ENCODE measurements around the gene KCNH1. TPM values are rescaled to one million over a fixed set of nuclear protein-coding genes. Genes with fewer than 3 reads are reported as not detected.

KCNH1 gene
- total RNA-seq, 1 donor from 2014 or later, result under 0.01 TPM

DNA sequence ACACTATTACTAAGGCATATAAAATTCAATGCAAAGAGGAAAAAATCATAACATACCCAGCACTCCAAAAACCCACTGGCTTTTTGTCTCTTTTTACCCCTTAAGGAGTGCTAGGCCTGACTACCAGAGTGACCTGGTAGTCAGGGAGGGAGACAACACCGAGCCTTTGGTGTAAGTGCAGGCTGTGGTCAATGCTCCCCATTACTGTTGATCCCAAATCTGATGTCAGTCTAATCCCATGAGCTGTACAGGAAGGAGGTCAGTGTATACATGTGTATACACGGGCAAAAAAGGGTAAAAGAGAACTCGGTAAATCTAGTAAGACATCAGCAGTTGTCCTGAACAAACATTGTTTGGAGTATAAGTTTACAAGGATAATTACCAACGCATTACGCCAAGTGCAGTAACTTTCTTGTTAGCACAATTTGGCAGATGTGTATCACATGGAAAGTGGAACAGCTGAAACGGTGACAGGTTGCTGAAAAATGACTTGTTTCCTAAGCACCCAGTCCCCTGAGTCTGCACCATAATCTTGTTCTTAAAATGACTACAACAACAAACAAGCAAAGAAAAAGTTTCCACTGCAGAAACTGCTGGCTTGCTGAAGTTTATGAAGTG lies 217.9 kb downstream of the KCNH1 start:
- H3K36me3 ChIP-seq (ENCODE audit: control insufficient read depth, insufficient read depth, low read length), result no peaks in the 10 kb centered on the region
- no peaks in the 10 kb centered on the region for H3K27me3 ChIP-seq (ENCODE audit: control insufficient read depth, insufficient read depth, low read length)
- DNase-seq (ENCODE audit: low read depth) (no peak), FAIRE-seq (no peak)
- no peak overlapping the region for H3K4me3 ChIP-seq (ENCODE audit: low read depth, low read length)
- TF ChIP-seq, protein P1, sequence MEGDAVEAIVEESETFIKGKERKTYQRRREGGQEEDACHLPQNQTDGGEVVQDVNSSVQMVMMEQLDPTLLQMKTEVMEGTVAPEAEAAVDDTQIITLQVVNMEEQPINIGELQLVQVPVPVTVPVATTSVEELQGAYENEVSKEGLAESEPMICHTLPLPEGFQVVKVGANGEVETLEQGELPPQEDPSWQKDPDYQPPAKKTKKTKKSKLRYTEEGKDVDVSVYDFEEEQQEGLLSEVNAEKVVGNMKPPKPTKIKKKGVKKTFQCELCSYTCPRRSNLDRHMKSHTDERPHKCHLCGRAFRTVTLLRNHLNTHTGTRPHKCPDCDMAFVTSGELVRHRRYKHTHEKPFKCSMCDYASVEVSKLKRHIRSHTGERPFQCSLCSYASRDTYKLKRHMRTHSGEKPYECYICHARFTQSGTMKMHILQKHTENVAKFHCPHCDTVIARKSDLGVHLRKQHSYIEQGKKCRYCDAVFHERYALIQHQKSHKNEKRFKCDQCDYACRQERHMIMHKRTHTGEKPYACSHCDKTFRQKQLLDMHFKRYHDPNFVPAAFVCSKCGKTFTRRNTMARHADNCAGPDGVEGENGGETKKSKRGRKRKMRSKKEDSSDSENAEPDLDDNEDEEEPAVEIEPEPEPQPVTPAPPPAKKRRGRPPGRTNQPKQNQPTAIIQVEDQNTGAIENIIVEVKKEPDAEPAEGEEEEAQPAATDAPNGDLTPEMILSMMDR (IDR thresholded peaks at IDR 0.05; ENCODE audit: insufficient read depth, low read length, severe bottlenecking), result no peak

- FAIRE-seq, result no peak
Observed at GRCh38 chr1:210912752-210913151, 221.2 kb downstream of the KCNH1 start.

DNA sequence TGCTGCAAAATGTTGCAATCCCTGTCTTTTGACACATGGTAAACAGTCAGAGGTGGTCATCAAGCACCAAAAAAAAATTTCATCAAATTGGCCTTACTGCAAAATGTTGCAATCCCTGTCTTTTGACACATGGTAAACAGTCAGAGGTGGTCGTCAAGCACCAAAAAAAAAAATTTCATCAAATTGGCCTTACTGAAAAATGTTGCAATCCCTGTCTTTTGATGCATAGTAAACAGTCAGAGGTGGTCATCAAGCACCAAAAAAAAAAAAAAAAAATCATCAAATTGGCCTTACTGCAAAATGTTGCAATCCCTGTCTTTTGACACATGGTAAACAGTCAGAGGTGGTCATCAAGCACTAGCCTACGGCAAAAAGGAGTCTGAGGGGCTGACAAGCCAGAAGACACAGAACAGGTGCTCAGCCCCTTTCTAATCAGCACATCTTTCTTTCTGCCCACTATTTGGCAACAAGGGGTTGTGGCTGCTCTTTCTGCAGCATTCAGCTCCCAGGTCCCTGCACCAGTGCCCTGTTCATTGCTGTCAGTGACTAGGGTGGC lies 223.8 kb downstream of the KCNH1 start:
- FAIRE-seq, result no peak
- H3K27me3 ChIP-seq (ENCODE audit: control insufficient read depth, insufficient read depth, low read length), result no peaks in the 10 kb centered on the region
- TF ChIP-seq, protein P1 (IDR thresholded peaks at IDR 0.05; ENCODE audit: insufficient read depth, low read length, severe bottlenecking), result no peak
- H3K36me3 ChIP-seq (ENCODE audit: control insufficient read depth, insufficient read depth, low read length), result no peaks in the 10 kb centered on the region
- no peak for DNase-seq (ENCODE audit: low read depth)
- H3K4me3 ChIP-seq (ENCODE audit: low read depth, low read length), result no peak overlapping the region

More at GRCh38 chr1:210912752-210913151, 221.2 kb downstream of the KCNH1 start:
- Histone ChIP-seq H3K4me3 (ENCODE audit: low read depth, low read length) (no peak overlapping the region), H3K27me3 (ENCODE audit: control insufficient read depth, insufficient read depth, low read length) (no peaks in the 10 kb centered on the region), H3K36me3 (ENCODE audit: control insufficient read depth, insufficient read depth, low read length) (no peaks in the 10 kb centered on the region)
- TF ChIP-seq, protein P1 (IDR thresholded peaks at IDR 0.05; ENCODE audit: insufficient read depth, low read length, severe bottlenecking), result no peak
- DNase-seq (ENCODE audit: low read depth), result no peak

- H3K4me3 ChIP-seq (ENCODE audit: low read depth, low read length), result no peak overlapping the region
- no peaks in the 10 kb centered on the region for H3K36me3 ChIP-seq (ENCODE audit: control insufficient read depth, insufficient read depth, low read length)
- no peak for DNase-seq (ENCODE audit: low read depth)
- H3K27me3 ChIP-seq (ENCODE audit: control insufficient read depth, insufficient read depth, low read length), result no peaks in the 10 kb centered on the region
- TF ChIP-seq, protein P1 (IDR thresholded peaks at IDR 0.05; ENCODE audit: insufficient read depth, low read length, severe bottlenecking), result no peak
- no peak for FAIRE-seq
Observed at GRCh38 chr1:210908791-210909190, 225.2 kb downstream of the KCNH1 start.

DNA sequence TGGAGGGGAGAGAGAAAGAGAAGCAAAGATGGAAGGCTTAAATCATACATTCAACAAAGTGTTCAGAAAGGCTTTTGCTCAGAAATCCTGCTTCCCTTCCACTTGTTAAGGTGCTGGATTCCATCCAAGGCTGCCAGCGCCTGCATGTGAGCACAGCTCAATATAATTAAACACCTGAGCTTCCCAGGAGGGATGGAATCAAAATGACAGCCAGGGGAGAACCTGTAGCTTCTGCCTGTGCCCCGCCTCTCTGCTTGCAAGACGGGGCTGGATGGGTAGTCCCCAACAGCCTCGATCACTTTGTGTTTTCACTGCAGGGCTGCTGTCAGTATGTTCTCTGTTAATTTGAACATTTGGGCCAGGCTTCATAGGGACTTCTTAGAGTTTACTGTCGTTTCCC lies 225.7 kb downstream of the KCNH1 start:
- Histone ChIP-seq H3K4me3 (ENCODE audit: low read depth, low read length) (no peak overlapping the region), H3K27me3 (ENCODE audit: control insufficient read depth, insufficient read depth, low read length) (no peaks in the 10 kb centered on the region), H3K36me3 (ENCODE audit: control insufficient read depth, insufficient read depth, low read length) (no peaks in the 10 kb centered on the region)
- FAIRE-seq, result peak; percentile 32
- TF ChIP-seq, protein P1 (IDR thresholded peaks at IDR 0.05; ENCODE audit: insufficient read depth, low read length, severe bottlenecking), result no peak
- DNase-seq (ENCODE audit: low read depth), result no peak
